ENCODE measurements around the gene CUEDC2.

DNA sequence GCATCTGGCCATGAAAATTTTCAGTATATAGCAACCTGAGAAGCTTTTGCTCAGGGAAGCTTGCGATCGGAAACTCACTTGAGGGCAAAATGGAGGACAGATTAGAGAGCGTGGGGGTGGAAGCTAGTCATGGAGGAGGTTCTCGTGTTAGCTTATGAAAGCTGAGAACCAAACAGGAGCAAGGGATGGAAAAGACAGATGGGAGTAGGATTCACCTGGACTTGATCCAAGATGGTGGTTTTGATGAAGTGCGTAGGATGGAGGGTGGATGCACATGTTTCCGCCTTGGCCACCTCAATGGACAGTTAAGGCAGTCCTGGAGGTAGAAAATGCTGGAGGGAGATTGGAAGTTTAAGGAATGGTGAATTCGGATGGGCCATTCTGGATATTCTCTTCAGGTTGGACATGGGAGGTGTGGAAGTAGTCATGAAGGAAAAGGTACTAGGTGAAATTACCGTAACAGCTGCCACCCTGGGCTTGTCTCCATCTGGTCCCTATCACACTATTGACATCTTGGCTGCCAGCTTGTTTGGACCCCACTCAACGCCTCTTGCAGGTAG, 25.3 kb upstream of the CUEDC2 start:
- TF ChIP-seq HDGF (IDR thresholded peaks at IDR 0.05; ENCODE audit: borderline replicate concordance) (no peak), FOXM1 (IDR thresholded peaks at IDR 0.05; ENCODE audit: borderline replicate concordance) (no peak), NFRKB (IDR thresholded peaks at IDR 0.05) (no peak), LEF1 (IDR thresholded peaks at IDR 0.05; ENCODE audit: borderline replicate concordance) (no peak), ARNT (IDR thresholded peaks at IDR 0.05) (no peak), SP1 (IDR thresholded peaks at IDR 0.05) (no peak), SUZ12 (IDR thresholded peaks at IDR 0.05) (no peak), BHLHE40 (IDR thresholded peaks at IDR 0.05; ENCODE audit: borderline replicate concordance) (no peak)
